HG02571 (cell line): ENCODE data around the gene CCDC149.

Source experiments
- ATAC-seq: cut with Tn5 transposase; IDR thresholded peaks from one replicate; pipeline ENCODE4 v1.9.1; 2021; ENCODE audit warnings: mild to moderate bottlenecking, moderate library complexity; ENCODE audit not compliant: unreplicated experiment

Gene CCDC149

DNA sequence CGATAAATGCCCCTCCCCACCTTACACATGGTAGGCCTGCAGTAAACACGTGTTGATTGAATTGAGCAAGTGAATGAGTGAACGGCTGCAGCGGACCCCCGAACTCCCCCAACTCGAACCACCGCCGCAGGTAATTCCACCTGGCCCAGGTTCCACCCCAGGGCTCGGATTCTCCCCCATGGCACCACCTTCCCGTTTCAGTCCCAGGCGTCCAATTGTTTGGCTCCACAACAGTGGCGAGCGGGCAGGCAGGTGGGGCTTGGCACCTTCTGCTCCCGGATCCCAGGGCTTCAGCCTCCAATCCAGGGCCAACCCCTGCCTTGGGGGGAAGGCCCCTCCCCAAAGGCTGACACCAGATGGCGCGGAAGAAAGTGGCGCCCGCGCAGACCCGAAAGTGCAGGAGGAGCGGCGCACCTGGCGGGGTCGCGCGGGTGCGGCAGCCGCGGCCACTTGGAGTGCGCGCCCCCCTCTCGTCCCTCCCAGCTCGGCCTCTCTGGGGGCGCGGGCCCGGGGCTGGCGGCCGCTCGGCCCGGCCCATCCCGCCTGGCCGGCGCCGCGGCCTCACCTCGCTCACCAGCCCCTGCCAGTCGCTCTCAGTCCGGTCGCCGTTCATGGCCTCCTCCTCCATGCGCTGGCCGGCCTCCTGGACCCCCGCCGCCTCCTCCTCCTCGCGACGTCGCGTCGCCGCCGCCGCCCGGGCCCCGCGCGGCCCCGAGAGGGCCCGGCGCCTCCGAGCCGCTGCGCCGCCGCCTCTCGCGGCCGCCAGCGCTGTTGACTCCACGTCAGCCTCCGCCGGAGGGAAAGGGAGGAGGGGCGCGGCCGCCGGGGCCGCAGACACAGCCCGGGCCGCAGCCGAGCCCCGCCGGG lies at the start of gene CCDC149:
Gene CCDC149, minus strand, starts transcription at position 791 of the 867 bp plus-strand sequence. Its CDS starts 178 bp downstream, at position 613.
- no peak for ATAC-seq

DNA sequence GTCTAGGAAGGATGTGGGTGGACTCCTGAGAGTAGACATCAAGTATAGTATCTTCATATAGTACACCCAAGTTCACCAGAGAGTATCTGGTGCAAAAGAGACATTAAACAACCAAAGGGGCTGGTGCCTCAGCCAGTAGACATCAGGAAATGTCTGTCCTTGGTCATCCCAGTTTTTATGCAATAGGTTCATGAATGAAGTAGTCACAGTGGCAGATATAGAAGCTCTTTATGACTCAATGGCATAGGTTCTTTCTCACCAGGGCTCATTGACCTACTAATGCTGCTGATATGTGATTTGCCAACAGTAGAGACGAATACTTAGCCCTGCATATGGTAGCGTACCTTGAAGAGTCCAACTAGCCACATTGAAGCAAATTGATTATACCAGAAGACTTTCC lies 45.0 kb upstream of the CCDC149 start:
- no peak for ATAC-seq

DNA sequence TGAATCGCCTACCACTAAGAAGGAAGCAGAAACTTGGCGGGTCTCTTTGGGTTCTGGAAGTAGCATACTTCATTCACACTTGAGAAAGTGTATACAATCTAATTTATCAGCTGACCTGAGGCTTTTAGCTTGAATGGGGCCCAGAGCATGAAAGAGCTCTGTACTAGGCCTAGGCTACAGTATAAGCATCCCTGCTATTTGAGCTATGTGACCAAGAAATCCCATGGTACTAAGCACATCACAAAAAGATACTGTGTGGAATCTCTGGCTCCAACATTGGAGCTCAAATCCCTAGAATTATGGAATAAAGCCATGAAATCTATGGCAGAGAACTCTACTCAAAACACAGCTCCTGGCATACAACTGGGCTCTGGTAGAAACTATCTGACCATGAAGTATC lies 43.9 kb upstream of the CCDC149 start:
- no peak for ATAC-seq

DNA sequence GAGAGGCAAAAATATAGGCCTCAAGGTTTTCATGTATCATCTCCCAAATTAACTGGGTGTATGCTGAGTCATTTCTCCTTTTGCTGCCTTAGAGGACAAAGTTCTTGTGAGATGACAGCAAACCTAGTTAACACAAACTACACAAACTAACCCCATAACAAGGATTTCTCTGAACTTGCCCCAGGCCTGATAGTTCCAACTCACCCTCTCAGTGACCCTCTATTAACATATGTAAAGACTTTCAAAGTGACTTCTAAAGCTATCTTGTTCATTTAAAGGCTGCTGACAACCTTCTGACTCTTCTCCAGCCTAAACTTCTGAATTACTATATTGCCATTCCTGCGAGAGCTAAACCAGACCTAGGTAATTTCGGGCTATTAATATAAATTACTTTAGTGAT lies 43.2 kb upstream of the CCDC149 start:
- no peak for ATAC-seq

DNA sequence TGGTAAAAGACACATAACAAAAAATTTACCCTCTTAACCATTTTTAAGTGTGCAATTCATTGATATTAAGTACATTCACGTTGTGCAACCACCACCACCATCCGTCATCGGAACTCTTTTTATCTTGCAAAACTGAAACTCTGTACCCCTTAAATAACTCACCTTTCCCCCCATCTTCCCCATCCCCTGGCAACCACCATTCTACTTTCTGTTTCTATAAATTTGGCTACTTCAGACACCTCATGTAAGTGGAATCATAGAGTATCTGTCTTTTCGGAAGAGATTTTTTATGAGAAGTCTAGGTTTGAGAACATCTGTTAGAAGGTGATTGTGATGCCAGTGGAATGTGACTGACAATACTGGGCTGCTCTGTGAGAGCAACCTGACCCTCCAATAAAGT lies 39.8 kb upstream of the CCDC149 start:
- no peak for ATAC-seq

DNA sequence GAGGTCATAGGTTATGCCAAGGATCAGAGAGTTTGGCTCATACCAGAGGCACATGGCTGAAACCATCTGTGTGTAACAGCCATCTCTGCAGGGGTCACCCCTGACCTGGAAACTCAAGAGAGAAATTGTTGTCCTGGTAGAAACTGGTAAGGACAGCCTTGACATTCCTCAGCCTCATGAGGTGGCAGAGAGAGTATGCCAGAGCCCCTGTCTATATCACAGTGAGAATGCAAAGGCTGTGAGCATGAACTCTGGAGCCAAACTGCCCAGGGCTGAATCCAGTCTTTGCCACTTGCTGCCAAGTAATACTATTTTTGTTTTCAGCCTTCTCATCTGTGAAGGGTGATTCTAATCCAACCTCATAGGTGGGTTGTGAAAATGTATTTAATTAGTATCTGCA lies 37.1 kb upstream of the CCDC149 start:
- ATAC-seq: no peak

DNA sequence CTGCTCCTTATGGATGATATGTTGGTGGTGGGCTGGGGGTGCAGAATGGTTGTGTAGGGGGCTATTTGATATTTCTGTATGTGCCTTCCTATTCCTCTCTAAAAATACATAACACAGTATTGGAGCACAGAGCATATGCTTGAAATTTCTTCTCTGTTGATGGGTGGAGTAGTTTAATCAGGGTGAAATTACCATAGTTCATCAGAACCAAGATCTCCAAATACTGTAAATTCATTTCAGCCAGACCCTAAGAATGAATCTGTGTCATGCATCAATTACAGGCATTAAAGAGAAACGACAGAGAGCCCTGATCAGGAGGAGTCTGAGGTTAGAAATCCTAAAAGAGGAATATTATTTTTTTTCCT lies 25.1 kb upstream of the CCDC149 start:
- ATAC-seq: no peak

DNA sequence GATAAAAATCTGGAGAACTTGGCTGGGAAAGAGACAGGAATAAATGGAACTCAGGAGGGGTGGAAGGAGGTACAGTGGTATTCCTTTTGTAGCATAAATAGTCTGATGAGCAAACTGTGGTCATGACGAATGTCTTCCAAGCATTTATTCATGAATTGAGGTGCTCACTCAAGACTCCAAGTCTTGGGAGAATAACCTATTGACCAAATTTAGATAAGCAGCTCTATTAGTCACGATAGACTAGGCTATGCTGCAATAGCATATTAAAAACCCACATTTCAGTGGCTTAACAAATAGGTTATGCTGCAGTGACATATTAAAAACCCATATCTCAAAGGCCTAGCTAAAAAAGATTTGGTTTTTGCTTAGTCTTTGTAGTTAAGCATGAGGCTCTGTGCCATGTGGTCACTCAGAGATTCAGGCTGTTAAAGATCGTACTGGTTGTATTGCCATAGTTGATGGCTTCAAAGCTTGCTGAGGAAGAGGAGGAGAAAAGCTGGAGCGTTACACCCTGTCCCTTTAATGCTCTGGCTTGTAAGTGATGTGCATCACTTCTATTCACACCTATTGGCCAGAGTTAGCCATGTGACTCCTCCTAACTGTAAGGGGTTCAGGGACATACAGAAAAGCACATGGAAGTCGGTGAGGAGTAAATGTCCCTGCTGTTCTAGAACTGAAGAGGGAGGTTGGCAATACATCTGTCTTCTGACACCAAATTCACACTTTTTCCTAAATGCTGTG lies 24.5 kb upstream of the CCDC149 start:
- ATAC-seq: no peak

DNA sequence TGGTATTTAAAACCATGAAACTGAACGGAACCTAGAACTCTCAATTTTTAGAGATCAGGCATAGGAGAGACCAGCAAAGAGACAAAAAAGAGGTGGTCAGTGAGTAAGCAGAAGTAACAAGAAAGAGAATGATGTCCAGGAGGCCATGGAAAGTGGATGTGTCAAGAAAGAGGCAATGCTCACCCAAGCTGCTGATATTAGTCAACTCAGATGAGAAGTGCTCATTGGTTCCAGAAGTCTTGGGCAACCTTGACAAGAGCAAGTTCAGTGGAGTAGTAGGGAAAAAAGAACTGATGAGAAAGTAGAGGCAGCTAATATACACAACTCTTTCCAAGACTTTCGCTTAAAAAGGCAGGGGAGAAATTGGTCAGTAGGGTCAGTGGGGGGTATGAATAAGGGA lies 23.0 kb upstream of the CCDC149 start:
- no peak for ATAC-seq

DNA sequence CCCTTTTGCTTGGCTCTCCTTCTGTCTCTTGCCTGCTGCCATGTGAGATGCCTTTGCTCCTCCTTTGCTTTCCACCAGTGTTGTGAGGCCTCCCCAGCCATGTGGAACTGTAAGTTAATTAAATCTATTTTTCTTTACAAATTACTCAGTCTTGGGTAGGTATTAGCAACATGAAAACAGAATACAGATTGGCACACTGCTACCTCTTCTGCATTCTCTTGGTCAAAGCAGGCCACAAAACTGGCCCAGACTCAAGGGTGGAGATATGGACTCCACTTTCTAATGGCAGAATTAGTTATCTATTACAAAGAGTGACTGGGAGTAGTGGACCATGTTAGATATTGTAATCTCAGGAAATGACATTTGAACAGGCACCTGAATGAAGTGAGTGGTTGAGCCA lies 21.5 kb upstream of the CCDC149 start:
- no peak for ATAC-seq

DNA sequence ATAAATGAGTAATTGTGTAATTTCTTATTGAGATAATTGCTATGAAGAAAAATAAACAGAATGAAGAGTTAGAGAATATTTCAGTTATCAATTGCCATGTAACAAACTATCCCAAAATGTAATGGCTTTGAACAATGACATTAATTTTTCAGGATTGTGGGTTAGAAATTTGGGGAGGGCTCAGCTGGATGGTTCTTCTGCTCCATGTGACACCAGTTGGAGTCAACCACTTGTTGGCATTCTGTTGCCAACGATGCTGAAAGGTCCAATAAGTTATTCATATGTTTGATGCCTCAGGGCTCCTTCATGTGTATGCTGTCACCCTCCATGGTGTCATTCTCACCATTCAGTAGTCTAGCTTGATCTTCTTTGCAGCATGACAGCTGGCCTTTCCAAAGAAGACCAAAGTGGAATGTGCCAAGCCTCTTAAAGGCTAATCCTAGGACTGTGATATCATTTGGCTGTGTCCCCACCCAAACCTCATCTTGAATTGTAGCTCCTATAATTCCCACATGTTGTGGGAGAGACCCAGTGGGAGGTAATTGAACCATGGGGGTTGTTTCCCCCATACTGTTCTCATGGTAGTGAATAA lies 20.9 kb upstream of the CCDC149 start:
- ATAC-seq: no peak

DNA sequence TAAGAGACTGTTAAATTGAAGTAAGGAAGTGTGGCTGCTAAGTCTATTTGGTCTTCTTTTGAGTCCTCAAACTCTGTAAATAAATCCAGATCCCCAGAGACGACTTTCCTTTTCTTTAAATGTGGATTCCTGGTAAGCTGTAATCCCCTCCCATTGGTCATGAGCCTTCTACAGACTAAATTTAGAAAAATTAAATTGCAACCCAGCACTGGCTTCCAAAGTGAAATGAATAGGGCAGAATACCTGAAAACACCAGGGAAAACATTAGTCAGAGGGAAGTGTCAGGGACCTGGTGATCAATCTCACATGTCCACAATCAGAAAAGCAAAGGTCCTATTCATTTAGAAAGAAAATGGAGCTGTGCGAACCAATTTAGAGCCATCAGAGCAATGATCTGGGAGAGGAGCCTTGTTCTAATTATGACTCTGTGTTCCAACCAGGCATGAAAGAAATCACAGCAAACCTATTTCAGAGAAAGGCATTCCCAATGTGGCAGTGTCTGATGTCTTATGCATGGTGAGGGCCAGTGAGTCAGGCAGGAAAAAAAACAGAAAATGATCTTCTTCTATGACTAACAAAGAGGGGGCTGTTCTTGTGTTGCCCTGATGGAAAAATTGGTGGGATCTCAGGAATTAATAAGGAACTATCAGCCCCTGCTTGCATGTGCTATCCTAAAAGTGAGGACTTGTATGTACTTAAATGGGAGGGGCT lies 19.8 kb upstream of the CCDC149 start:
- ATAC-seq: no peak

DNA sequence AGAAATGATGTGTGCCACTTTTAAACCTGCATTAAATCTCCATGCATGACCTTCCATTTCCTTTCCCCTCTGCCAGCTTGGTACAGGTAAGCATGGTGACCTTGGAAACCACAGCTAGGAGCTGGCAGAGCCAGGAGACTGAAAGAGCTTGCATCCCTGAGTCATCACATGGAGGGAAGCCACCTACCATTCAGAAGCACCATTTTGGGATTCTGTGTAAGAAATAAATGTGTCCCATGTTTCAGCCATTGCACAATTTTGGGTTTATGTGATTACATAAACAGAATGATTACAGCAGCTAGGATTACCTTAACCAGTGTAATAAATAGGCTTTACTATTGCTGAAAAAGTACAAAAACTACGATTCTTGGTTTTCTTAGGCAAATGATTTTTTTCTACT lies 17.3 kb upstream of the CCDC149 start:
- ATAC-seq: no peak

DNA sequence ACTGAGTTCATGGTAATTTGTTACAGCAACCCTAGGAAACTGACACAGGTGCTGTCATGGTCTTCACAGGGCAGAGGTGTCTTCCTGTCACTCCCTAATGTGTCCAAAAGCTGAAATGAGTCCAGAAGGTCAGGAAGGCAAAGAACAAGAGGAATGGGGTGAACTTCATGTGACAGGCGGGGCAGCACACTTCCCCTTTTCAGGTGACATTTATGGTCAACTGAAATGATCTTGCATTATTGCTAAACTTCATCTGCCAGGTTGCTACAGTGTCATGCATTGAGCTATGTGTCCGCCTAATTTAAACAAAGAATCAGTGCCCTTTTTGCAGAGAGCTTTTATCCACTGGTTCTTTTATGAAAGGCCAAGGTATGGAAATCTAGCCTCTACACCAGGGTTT lies 15.9 kb upstream of the CCDC149 start:
- ATAC-seq: no peak

DNA sequence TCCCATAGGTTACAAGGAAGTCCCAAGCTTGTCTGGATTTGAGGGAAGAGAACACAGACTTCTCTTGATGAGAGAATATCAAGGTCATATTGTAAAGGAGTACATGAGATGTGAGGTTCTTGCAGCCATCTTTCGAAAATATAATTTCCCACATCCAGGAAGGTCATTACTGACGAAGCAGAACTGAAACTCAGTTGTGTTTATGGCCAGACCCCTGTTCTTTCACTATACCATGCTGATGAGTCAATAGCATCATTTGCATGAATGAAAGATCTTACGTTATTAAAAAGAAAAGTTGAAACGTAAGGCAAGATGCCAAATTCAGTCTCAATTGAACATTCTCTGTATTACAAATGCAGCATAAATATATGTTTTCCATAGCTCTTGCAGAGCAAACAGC lies 14.2 kb upstream of the CCDC149 start:
- no peak for ATAC-seq

DNA sequence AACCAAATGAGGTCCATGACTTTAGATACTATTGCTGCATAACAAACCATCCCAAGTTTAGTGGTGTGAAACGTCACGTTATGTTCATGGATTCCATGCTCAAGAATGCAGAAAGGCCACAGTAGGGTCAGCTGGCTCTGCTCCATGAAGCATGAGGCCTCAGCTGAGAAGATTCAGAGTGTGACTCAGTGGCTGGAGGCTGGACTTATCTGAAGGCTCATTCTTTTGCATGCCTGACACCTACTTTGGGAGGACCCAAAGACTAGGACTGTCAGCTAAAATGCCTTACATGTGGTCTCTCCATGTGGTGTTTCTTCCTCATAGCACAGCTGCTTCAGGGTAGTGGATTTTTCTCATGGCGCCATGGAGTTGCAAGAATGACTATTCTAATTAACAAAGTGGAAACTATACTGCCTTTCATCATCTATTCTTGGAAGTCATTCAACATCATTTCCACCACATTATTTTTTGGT lies 11.5 kb upstream of the CCDC149 start:
- ATAC-seq: no peak

DNA sequence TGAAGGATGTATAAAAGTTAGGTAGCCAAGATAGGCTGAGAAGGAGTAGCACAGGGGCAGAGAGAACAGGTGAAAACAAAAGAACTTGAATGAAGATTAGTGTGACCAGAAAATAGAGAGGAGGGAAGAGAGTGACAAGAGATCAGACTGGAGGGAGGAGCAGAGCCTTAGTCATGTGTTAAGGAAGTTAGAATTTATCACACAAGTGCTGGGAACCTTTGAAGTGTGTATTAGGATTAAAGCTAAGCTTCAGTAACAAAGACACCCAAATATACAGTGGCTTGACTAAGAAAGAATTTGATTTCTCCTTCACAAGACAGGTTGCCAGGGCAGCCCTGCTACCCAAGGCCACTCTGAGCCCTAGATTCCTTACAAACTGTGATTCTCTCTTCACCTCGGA lies 10.7 kb upstream of the CCDC149 start:
- ATAC-seq: no peak

DNA sequence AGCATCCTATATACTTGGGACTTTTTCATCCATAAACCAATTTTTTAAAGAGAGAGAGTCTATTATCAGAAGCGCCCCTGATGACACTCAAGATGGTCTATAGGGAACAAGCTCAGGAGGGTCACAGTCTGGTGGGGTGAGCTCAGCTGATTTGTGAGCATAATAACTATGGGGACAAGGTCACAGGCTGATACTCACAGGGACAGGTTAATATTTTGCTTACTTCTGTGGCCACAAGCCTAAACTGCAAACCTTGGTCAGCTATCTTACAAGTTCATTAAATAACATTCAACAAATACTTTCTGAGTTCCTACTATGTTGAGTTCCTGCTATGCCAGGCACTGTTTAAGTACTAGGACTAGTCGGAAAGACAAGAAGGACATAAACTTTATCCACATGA lies 10.2 kb upstream of the CCDC149 start:
- no peak for ATAC-seq

DNA sequence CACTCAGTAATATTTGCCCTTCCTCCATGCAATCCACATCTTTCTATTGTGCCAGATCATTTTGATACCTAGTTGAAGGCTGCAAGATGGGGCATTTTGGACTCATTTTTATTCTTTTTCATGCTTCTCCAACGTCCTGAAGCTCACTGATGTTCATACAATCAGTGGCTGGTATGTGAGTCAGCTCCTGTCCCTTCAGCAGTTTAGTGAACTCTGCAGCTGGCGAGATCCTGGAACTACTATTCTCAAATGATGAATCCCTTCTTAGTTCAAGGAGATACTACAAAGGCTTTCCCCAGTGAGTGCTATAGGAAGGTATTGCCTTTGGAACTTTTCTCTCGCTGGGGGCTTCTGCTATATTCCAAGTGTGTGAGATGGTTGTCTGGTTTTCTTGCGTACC lies 9.6 kb upstream of the CCDC149 start:
- no peak for ATAC-seq

DNA sequence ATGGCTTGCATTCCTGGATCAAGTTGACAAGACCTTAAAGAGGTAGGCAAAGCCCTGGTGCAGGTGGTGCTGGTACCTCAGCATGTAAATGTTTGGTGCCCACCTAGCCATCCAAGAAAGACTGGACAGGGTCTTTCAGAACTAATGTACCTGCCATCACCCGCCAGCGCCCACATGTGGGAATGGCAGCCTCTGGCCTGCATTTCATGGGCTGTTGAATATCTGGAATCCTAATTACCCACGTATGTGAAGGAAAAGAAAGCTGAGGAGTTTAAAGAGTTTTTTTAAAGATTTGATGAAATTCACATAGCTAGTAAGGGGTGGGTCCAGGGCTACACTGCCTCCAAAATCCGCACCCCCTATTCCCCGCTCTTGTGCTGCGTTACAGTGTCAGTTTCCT lies 8.6 kb upstream of the CCDC149 start:
- ATAC-seq: no peak

DNA sequence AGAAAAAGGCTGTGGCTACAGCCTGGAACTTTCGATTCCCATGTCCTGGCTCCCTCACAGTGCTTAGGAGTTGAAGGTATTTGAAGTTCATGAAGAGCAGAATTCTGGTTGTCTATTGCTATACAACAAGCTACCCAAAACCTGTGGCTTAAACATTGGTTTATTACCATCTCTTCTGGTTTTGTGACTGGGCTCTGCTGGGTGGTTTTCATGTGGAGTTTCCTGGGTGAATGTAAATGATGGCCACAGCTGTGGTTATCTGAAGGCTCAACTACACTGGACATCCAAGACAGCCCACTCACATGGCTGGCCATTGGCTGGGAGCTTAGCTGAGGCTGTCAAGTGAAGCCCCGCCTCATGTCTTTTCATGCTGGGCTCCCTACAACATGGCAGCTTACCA lies 7.2 kb upstream of the CCDC149 start:
- no peak for ATAC-seq
